Pancreas (tissue), 10 donors: ENCODE measurements around the gene COA1. TPM values are rescaled to one million over a fixed set of nuclear protein-coding genes. Genes with fewer than 3 reads are reported as not detected.

ENCODE experiments used
- ATAC-seq, 4 donors: fragments of 200-7000 bp; cut with Tn5 transposase; one replicate each; pipeline versions ENCODE4 v1.8.0 to v1.9.1; 2020; ENCODE audit warnings: mild to moderate bottlenecking in 4 of 4, moderate library complexity in 4 of 4
- DNase-seq, 6 donors: peaks; one replicate each; pipeline ENCODE4 v3.0.0-alpha.2; 2020
- FAIRE-seq: peaks from 2 replicates; lab custom pipeline; 2012; peaks lifted over from hg19 to GRCh38; lab: Jason Lieb, UNC
- H3K27ac ChIP-seq, 4 donors: fragments of 200-600 bp; sonication (generic); 1 replicate in 3 of 4; 2 replicates in 1 of 4; pipeline versions ENCODE4 v1.5.0 to v1.8.0; 2020
- H3K27me3 ChIP-seq, 4 donors: fragments of 200-600 bp; one replicate each; pipeline ENCODE4 v1.8.0; 2021
- H3K36me3 ChIP-seq, 3 donors: fragments of 200-600 bp; sonication (generic) in 1 of 3; one replicate each; pipeline versions ENCODE4 v1.5.0 to v1.8.0; 2020 to 2021
- H3K4me1 ChIP-seq, 3 donors: fragments of 200-600 bp; one replicate each; pipeline ENCODE4 v1.8.0; 2021
- H3K4me3 ChIP-seq, 4 donors: fragments of 200-600 bp; sonication (generic) in 2 of 4; one replicate each; pipeline versions ENCODE4 v1.5.0 to v1.8.0; 2020 to 2021
- H3K9me3 ChIP-seq, 4 donors: fragments of 200-600 bp; one replicate each; pipeline ENCODE4 v1.8.0; 2021
- WGBS, 2 donors: extraction: QIAGEN DNeasy Blood & Tissue Kit; methylation state at CpG; one replicate each; pipeline ENCODE4 v1.1.7; 2013; 5-methylcytosine and 5-hydroxymethylcytosine counted together
- intact Hi-C, 3 donors: fragments of 100-400 bp; cut with DNase I; formaldehyde crosslinking; loops; one replicate each; pipeline versions ENCODE4 v1.11.1 to v1.14.2; 2022
- polyA plus RNA-seq, 2 donors: library from polyadenylated mRNA; stranded (reverse); fragments of 200-250 nt; gene quantifications; one replicate each; pipeline ENCODE4 v1.2.3, GENCODE V29; 2013
- total RNA-seq, 6 donors: library from RNA; stranded (reverse); fragmentation: NEBNext Ultra II Directional in 4 of 6; extraction: Animal tissue kit (Norgen Biotek cat#: 25700) in 4 of 6; gene quantifications; one replicate each; pipeline versions ENCODE4 v1.2.1 to v1.2.4, GENCODE V29; 2021 to 2023
- TF ChIP-seq, protein P1 (sequence below), 4 donors: fragments of 200-600 bp; sonication (generic) in 3 of 4; IDR thresholded peaks; one replicate each; pipeline versions ENCODE4 v1.5.0 to v1.8.0; 2021; ENCODE audit warnings: antibody characterized with exemption in 4 of 4
- donor health status: healthy with polysubstance abuse.
- donor health status: DM: no; HTN: no; CAD: no; lungs with moderate emphysema.
- donor health status: DM: no; HTN: no; CAD: no.
- donor health status: control.
- donor health status: control.
- donor health status: Bipolar disorder and iron deficiency.
- donor health status: DM: yes; HTN: yes; CAD: no.
- donor health status: DM: no; HTN: no; CAD: no.
- donor health status: DM: no; HTN: no; CAD: no.
- donor health status: DM: yes; HTN: yes; CAD: no.

COA1 gene
- total and polyA plus RNA-seq, 8 donors = 24.6 to 34.4 (median 27.1) TPM

DNA sequence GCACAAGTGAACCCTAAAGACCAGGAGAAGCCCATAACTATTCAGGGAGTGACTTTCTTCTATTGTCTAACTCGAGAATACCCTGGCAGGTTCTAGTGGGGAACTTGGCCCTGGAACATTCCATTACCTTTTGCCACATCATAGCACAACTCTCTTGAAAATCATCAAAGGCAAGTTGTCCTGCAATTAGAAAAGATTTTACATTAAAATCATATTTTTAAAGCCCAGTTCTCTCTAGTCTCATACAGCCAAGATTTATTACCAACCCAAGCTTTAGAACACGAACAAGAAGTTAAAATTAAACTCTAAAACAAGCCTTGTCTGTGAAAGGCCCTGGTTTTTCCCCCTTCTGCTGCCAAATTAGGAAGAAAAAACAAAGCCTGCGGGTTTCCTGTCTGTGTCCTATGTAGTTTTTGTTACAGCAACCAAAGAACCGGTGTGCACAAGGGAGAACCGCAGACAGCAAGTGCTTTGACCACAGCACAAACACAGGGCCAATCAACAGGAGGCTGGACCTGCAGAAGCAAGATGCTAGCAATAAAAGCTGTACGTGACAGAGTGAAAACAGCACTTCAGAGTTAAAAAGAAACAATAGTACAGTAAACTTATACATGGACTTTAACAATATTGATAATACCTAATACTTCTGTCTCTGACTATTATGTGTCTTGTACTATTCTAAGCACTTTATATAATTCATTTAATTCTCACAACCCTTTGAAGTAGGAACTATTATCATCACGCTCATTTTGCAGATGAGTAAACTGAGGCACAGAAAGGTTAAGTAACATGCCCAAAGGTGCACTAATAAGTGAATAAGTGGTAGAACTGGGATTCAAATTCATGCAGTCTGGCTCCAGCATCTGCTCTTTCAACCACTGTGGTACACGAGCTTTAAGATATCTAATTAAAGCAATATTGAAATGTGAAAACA is 80.6 kb downstream of the COA1 start:
- ATAC-seq = peak; percentile 8 to 58 (median 42)
- no peaks in the 10 kb centered on the region for H3K9me3 ChIP-seq
- FAIRE-seq = no peak
- TF ChIP-seq, protein P1, sequence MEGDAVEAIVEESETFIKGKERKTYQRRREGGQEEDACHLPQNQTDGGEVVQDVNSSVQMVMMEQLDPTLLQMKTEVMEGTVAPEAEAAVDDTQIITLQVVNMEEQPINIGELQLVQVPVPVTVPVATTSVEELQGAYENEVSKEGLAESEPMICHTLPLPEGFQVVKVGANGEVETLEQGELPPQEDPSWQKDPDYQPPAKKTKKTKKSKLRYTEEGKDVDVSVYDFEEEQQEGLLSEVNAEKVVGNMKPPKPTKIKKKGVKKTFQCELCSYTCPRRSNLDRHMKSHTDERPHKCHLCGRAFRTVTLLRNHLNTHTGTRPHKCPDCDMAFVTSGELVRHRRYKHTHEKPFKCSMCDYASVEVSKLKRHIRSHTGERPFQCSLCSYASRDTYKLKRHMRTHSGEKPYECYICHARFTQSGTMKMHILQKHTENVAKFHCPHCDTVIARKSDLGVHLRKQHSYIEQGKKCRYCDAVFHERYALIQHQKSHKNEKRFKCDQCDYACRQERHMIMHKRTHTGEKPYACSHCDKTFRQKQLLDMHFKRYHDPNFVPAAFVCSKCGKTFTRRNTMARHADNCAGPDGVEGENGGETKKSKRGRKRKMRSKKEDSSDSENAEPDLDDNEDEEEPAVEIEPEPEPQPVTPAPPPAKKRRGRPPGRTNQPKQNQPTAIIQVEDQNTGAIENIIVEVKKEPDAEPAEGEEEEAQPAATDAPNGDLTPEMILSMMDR (IDR thresholded peaks at IDR 0.05) = no peak
- DNase-seq = no peak
- peaks cover 0 to 48% (median 22%) of the 10 kb centered on the region in 3 donors for H3K4me1 ChIP-seq
- 54 to 55% methylated on average over 8 of the region's 8 CpGs for WGBS, 2 donors
- intact Hi-C loops = no loop called here
- H3K27ac ChIP-seq = peak overlapping the region; percentile 61 to 89 (median 80)
- H3K27me3 ChIP-seq = no peaks in the 10 kb centered on the region
- H3K4me3 ChIP-seq = no peak overlapping the region
- H3K36me3 ChIP-seq = no peaks in the 10 kb centered on the region

DNA sequence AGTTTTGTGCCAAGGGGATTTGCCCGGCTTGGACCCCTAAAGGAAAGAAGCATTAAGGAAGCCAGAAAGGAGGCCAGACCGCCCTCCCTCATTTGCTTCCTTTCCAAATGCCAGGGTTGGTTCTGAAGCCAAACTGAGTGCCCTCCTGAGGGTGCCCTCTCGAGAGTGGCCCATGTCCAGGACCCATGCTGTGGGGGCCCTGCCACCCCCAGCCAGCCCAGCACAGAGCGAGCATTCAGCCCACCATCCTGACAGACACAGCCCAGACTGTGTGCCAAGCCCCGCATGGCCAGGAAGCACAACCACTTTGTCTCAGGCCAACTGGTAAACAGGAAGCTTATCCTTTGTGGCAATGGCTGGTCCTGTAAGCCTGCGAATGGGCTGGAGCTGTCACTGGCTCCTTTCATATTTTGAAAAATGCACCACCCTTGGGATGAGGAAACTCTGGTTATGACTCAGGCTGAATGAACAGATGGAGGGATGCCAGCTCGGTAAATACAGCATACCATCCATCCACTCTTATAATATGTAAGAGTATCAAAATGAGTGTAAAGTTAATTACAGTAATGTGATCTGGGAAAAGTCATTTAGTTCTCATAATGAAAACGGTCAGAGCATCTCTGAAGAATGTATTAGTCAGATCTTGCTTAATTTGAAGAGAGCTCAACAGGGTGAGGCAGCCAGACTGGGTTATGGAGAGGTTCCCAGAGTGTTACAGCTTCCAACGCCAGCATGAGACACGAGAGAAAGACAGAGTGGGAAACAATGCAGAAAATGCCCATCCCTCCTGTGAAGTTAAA is 81.5 kb downstream of the COA1 start:
- Histone ChIP-seq H3K9me3 (no peaks in the 10 kb centered on the region), H3K27me3 (no peaks in the 10 kb centered on the region), H3K36me3 (peaks cover 0 to 6% (median 0%) of the 10 kb centered on the region in 3 donors), H3K4me3 (no peak overlapping the region), H3K4me1 (peaks cover 0 to 48% (median 22%) of the 10 kb centered on the region in 3 donors), H3K27ac (peak overlapping the region; percentile 61 to 89 (median 80))
- FAIRE-seq (no peak), ATAC-seq (peak; percentile 70 to 85 (median 82)), DNase-seq (peak; percentile 46 to 73 (median 62))
- 45 to 48% methylated on average over 10 of the region's 10 CpGs for WGBS, 2 donors
- intact Hi-C loops = no loop called here
- TF ChIP-seq, protein P1 (IDR thresholded peaks at IDR 0.05) = no peak

DNA sequence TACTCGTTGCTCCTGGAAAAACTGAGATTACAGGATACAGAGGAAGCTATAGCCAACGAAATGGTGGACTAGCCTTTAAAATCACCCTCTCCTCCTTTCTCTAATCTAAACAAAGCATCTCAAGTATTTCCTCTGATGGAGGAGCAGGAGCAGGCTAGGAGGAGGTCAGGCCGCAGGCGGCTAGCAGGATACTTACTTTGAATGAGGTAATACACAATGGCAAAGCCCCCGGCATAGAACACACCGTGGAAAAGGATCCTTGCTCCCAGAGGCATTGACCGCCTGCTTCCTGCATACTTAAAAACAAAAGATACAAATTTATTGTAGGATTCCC is 82.0 kb downstream of the COA1 start:
- 57 to 60% methylated on average over 7 of the region's 7 CpGs for WGBS, 2 donors
- TF ChIP-seq, protein P1 (IDR thresholded peaks at IDR 0.05) = no peak
- Histone ChIP-seq H3K36me3 (peaks cover 0 to 6% (median 0%) of the 10 kb centered on the region in 3 donors), H3K27ac (peak overlapping the region; percentile 61 to 89 (median 80)), H3K4me3 (no peak overlapping the region), H3K27me3 (no peaks in the 10 kb centered on the region), H3K9me3 (no peaks in the 10 kb centered on the region), H3K4me1 (peaks cover 0 to 48% (median 21%) of the 10 kb centered on the region in 3 donors)
- DNase-seq (no peak), ATAC-seq (peak in 2 of 4 donors; percentile 8), FAIRE-seq (no peak)
- intact Hi-C loops = no loop called here

DNA sequence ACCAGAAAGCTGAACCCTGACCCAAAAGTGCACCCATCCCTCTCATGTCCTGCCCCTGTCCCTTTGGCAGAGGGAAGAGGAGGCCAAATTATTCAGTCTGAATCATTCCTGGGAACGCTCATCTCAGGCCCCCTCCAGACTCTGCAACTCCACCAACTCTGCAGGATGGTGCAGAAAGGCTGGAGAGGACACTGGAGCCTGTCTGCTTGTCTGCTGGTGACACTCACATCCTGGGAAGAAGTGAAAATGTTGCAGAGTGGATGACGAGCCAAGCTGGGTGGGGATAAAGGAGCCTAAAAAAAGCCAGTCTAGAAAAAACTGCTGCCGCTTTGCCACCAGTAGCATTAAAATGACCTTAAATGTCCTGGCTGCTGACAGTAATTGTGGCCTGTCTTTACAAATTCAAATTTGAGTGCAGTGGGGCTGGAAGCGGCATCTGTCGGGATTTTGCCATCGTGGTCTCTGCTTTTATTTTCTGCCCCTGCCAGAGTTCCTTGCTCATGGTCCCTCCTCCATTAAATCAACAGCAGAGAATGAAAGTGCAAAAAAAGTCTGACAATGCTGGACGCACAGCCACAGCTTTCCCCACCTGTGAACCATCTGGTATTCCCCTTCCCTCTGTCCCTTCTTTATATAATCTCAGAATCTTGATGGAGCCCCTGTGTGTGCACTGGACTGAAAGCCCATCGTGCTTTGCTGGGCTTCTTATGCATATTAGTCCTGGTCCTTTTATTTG is 82.6 kb downstream of the COA1 start:
- H3K27me3 ChIP-seq = no peaks in the 10 kb centered on the region
- H3K4me3 ChIP-seq = no peak overlapping the region
- 66 to 67% methylated on average over 8 of the region's 8 CpGs for WGBS, 2 donors
- intact Hi-C loops = no loop called here
- FAIRE-seq = no peak
- peaks cover 0 to 6% (median 0%) of the 10 kb centered on the region in 3 donors for H3K36me3 ChIP-seq
- no peaks in the 10 kb centered on the region for H3K9me3 ChIP-seq
- ATAC-seq = no peak
- TF ChIP-seq, protein P1 (IDR thresholded peaks at IDR 0.05) = no peak
- DNase-seq = no peak
- H3K27ac ChIP-seq = peak overlapping the region; percentile 61 to 89 (median 80)
- H3K4me1 ChIP-seq = peaks cover 0 to 44% (median 16%) of the 10 kb centered on the region in 3 donors
